Mesenchymal stem cell (in vitro differentiated cells and primary cell): ENCODE results near the gene SUMO2.

Source experiments
- DNase-seq: peaks from one replicate; pipeline ENCODE4 v3.0.0-alpha.2; 2013
- H2AFZ ChIP-seq: one replicate; pipeline ENCODE4 v1.6.1; 2013; ENCODE audit warnings: low read depth, mild to moderate bottlenecking, control low read depth, inconsistent platforms, low read length, moderate library complexity
- H2AK5ac ChIP-seq: 2 replicates; pipeline ENCODE4 v1.6.1; 2013; ENCODE audit warnings: low read length, moderate library complexity, mild to moderate bottlenecking, inconsistent platforms; ENCODE audit not compliant: severe bottlenecking
- H2BK120ac ChIP-seq: one replicate; pipeline ENCODE4 v1.6.1; 2013; ENCODE audit warnings: low read depth, mild to moderate bottlenecking, inconsistent platforms, low read length, moderate library complexity
- H2BK12ac ChIP-seq, 2 experiments: one replicate each; pipeline ENCODE4 v1.6.1; 2013; ENCODE audit warnings: inconsistent platforms in 2 of 2, low read length in 2 of 2, mild to moderate bottlenecking in 2 of 2, moderate library complexity in 2 of 2, control low read depth in 1 of 2
- H2BK15ac ChIP-seq: one replicate; pipeline ENCODE4 v1.6.1; 2013; ENCODE audit warnings: mild to moderate bottlenecking, low read depth, inconsistent platforms; ENCODE audit not compliant: poor library complexity, severe bottlenecking
- H2BK5ac ChIP-seq: 2 replicates; pipeline ENCODE4 v1.6.1; 2013; ENCODE audit warnings: low read depth, mild to moderate bottlenecking, low read length, control low read depth, inconsistent platforms; ENCODE audit not compliant: poor library complexity, severe bottlenecking
- H3K14ac ChIP-seq, 2 experiments: one replicate each; pipeline ENCODE4 v1.6.1; 2013; ENCODE audit warnings: inconsistent platforms in 2 of 2, low read length in 2 of 2, control low read depth in 1 of 2, mild to moderate bottlenecking in 1 of 2, moderate library complexity in 1 of 2
- H3K18ac ChIP-seq, 2 experiments: one replicate each; pipeline ENCODE4 v1.6.1; 2013; ENCODE audit warnings: inconsistent platforms in 2 of 2, low read length in 2 of 2, control low read depth in 1 of 2, low read depth in 1 of 2, mild to moderate bottlenecking in 1 of 2
- H3K23ac ChIP-seq, 2 experiments: one replicate each; pipeline ENCODE4 v1.6.1; 2013; ENCODE audit warnings: inconsistent platforms in 2 of 2, low read length in 2 of 2, mild to moderate bottlenecking in 2 of 2, moderate library complexity in 2 of 2, control low read depth in 1 of 2
- H3K27ac ChIP-seq: 2 replicates; pipeline ENCODE4 v1.5.1; 2013; ENCODE audit warnings: mild to moderate bottlenecking, moderate library complexity, low read length, control low read depth, inconsistent platforms; ENCODE audit not compliant: poor library complexity, severe bottlenecking
- H3K27me3 ChIP-seq, 2 experiments: 2 replicates each; pipeline versions ENCODE4 v1.6.1 to v1.7.0; 2013; ENCODE audit warnings: low read length in 2 of 2, mild to moderate bottlenecking in 2 of 2, moderate library complexity in 2 of 2, control low read depth in 1 of 2, inconsistent platforms in 1 of 2; ENCODE audit not compliant: control insufficient read depth in 1 of 2, insufficient read depth in 1 of 2
- H3K36me3 ChIP-seq, 2 experiments: 2 replicates each; pipeline versions ENCODE4 v1.6.1 to v1.7.0; 2013; ENCODE audit warnings: low read length in 2 of 2, control low read depth in 1 of 2, inconsistent platforms in 1 of 2, low read depth in 1 of 2, mild to moderate bottlenecking in 1 of 2; ENCODE audit not compliant: insufficient read depth in 2 of 2, control insufficient read depth in 1 of 2
- H3K4ac ChIP-seq, 2 experiments: one replicate each; pipeline ENCODE4 v1.6.1; 2013; ENCODE audit warnings: inconsistent platforms in 2 of 2, low read length in 2 of 2, mild to moderate bottlenecking in 2 of 2, moderate library complexity in 2 of 2, control low read depth in 1 of 2, low read depth in 1 of 2
- H3K4me1 ChIP-seq: 2 replicates; pipeline ENCODE4 v1.6.1; 2013; ENCODE audit warnings: low read depth, low read length, control low read depth; ENCODE audit not compliant: control insufficient read depth, insufficient read depth
- H3K4me2 ChIP-seq: 2 replicates; pipeline ENCODE4 v1.6.1; 2013; ENCODE audit warnings: low read length, mild to moderate bottlenecking, inconsistent platforms; ENCODE audit not compliant: poor library complexity, severe bottlenecking
- H3K4me3 ChIP-seq, 2 experiments: 2 replicates each; pipeline versions ENCODE4 v1.5.1 to v1.7.0; 2013; ENCODE audit warnings: low read length in 2 of 2, mild to moderate bottlenecking in 2 of 2, control low read depth in 1 of 2, low read depth in 1 of 2; ENCODE audit not compliant: insufficient read depth in 1 of 2
- H3K79me1 ChIP-seq: replicated peaks from 2 replicates; pipeline ENCODE4 v1.6.1; 2013; ENCODE audit warnings: mild to moderate bottlenecking, control low read depth, low read length, inconsistent platforms; ENCODE audit not compliant: poor library complexity, severe bottlenecking
- H3K9ac ChIP-seq: 2 replicates; pipeline ENCODE4 v1.7.0; 2013; ENCODE audit warnings: mild to moderate bottlenecking, low read length, moderate library complexity
- H3K9me3 ChIP-seq: 2 replicates; pipeline ENCODE4 v1.7.0; 2013; ENCODE audit warnings: mild to moderate bottlenecking, low read length; ENCODE audit not compliant: control insufficient read depth
- H4K8ac ChIP-seq: one replicate; pipeline ENCODE4 v1.6.1; 2013; ENCODE audit warnings: inconsistent platforms, mild to moderate bottlenecking, low read length, moderate library complexity
- H4K91ac ChIP-seq: one replicate; pipeline ENCODE4 v1.6.1; 2013; ENCODE audit warnings: mild to moderate bottlenecking, low read length, inconsistent platforms
- WGBS: methylation state at CpG from one replicate; pipeline ENCODE4 v1.1.7; 2013; ENCODE audit warnings: mixed read lengths; 5-methylcytosine and 5-hydroxymethylcytosine counted together

SUMO2 gene

DNA sequence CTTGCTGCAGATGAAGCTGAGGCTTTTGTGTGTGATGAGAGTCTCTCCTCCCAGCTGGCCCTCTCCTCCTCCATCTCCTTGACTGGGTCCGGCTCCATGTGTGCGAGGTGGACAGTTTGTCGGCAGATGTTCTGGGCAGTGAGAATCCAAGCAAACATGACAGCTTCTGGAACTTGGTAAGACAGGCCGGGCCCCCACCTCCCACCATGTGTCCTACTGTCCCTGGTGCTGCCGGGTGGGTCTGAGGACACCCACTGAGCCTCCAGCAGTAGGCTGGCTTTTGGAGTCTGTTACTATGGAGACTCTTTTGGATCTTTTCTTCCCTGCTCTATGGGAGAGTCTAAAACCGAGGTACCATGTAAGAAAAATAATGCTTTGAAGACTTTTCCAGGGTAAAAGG is 35.4 kb upstream of the SUMO2 start:
- Histone ChIP-seq H3K79me1 (peaks cover 28% of the 10 kb centered on the region), H2AFZ (no peak overlapping the region), H3K4me2 (no peak overlapping the region), H3K18ac (no peak overlapping the region), H3K4me1 (no peaks in the 10 kb centered on the region), H3K9ac (no peak overlapping the region), H2BK5ac (no peak overlapping the region), H2BK120ac (no peak overlapping the region), H3K14ac (no peak overlapping the region), H3K27ac (no peak overlapping the region), H3K4me3 (no peak overlapping the region), H3K9me3 (no peaks in the 10 kb centered on the region), H2BK15ac (no peak overlapping the region), H3K27me3 (no peaks in the 10 kb centered on the region), H2AK5ac (no peak overlapping the region), H4K91ac (no peak overlapping the region), H3K23ac (no peak overlapping the region), H2BK12ac (no peak overlapping the region), H4K8ac (no peak overlapping the region), H3K36me3 (peaks cover 48 to 74% of the 10 kb centered on the region in 2 experiments), H3K4ac (no peak overlapping the region)
- no peak for DNase-seq
- 97% methylated on average over 6 of the region's 6 CpGs for WGBS

DNA sequence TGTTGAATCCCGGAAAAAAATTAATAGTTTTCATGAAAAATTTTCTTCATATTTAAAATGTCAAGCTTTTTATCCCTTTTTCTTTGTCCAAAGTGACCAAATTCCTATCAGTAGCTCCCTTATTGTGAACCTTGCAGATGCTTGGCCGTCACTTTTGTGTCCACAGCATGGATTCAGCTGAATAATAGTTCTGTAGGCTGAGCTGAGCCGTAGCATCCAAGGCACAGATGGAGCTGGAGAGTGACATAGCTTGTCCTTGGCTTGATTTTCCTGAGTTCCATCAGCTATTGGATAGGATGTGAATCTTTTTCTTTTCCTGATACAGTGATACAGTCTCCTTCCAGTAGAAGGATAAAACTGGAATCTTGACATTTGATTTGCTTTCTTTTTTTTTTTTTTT is 26.3 kb upstream of the SUMO2 start:
- Histone ChIP-seq H3K9me3 (no peaks in the 10 kb centered on the region), H2BK120ac (no peak overlapping the region), H3K14ac (no peak overlapping the region), H3K4me2 (no peak overlapping the region), H2BK5ac (no peak overlapping the region), H2AK5ac (no peak overlapping the region), H2AFZ (no peak overlapping the region), H3K4me3 (no peak overlapping the region), H3K27me3 (no peaks in the 10 kb centered on the region), H3K27ac (no peak overlapping the region), H3K36me3 (peaks cover 26 to 45% of the 10 kb centered on the region in 2 experiments), H4K91ac (no peak overlapping the region), H3K79me1 (peaks cover 19% of the 10 kb centered on the region), H3K4me1 (peaks cover 8% of the 10 kb centered on the region), H3K4ac (no peak overlapping the region), H2BK12ac (no peak overlapping the region), H3K9ac (no peak overlapping the region), H2BK15ac (no peak overlapping the region), H3K23ac (no peak overlapping the region), H4K8ac (no peak overlapping the region), H3K18ac (no peak overlapping the region)
- WGBS: 96% methylated on average over 2 of the region's 3 CpGs
- no peak for DNase-seq

DNA sequence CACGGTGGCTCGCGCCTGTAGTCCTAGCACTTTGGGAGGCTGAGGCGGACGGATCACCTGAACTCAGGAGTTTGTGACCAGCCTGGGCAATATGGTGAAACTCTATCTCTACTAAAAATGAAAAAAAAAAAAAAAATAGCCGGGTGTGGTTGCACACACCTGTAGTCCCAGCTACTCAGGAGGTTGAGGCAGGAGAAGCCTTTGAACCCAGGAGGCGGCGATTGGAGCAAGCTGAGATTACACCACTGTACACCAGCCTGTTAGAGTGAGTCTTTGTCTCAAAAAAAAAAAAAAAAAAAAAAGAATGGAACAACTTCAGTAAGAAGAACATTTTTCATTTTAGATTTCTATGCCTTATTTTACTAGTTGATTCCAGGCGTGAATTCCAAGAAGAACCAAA is 25.4 kb upstream of the SUMO2 start:
- H2BK12ac ChIP-seq: no peak overlapping the region
- no peaks in the 10 kb centered on the region for H3K9me3 ChIP-seq
- H3K79me1 ChIP-seq: peaks cover 19% of the 10 kb centered on the region
- H2BK120ac ChIP-seq: no peak overlapping the region
- no peak overlapping the region for H3K18ac ChIP-seq
- no peak overlapping the region for H3K9ac ChIP-seq
- H2BK15ac ChIP-seq: no peak overlapping the region
- no peak overlapping the region for H3K27ac ChIP-seq
- H4K8ac ChIP-seq: no peak overlapping the region
- no peak for DNase-seq
- H4K91ac ChIP-seq: no peak overlapping the region
- H3K27me3 ChIP-seq: no peaks in the 10 kb centered on the region
- no peak overlapping the region for H3K23ac ChIP-seq
- no peak overlapping the region for H2BK5ac ChIP-seq
- H2AK5ac ChIP-seq: no peak overlapping the region
- no peak overlapping the region for H3K4me2 ChIP-seq
- no peak overlapping the region for H3K4me3 ChIP-seq
- peaks cover 20 to 38% of the 10 kb centered on the region in 2 experiments for H3K36me3 ChIP-seq
- peaks cover 8% of the 10 kb centered on the region for H3K4me1 ChIP-seq
- no peak overlapping the region for H2AFZ ChIP-seq
- 97% methylated on average over 3 of the region's 9 CpGs for WGBS
- no peak overlapping the region for H3K14ac ChIP-seq
- no peak overlapping the region for H3K4ac ChIP-seq

DNA sequence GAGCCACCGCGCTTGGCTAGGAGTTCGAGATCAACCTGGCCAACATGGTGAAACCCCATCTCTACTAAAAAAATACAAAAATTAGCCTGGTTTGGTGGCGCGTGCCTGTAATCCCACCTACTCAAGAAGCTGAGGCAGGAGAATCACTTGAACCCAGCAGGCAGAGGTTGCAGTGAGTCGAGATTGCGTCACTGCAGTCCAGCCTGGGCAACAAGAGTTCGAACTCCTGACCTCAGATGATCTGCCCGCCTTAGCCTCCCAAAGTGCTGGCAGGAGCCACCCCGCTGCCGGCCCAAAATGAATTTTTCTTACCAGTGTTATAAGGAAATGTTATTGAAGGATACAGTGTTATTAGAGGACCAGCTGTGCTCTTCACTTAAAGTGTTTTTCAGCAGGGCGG is 25.0 kb upstream of the SUMO2 start:
- Histone ChIP-seq H2AK5ac (no peak overlapping the region), H3K4me3 (no peak overlapping the region), H3K14ac (no peak overlapping the region), H2BK5ac (no peak overlapping the region), H3K4me1 (peaks cover 8% of the 10 kb centered on the region), H3K9ac (no peak overlapping the region), H3K18ac (no peak overlapping the region), H3K36me3 (peaks cover 16 to 34% of the 10 kb centered on the region in 2 experiments), H3K9me3 (no peaks in the 10 kb centered on the region), H3K27ac (no peak overlapping the region), H3K79me1 (peaks cover 17% of the 10 kb centered on the region), H2BK120ac (no peak overlapping the region), H2BK15ac (no peak overlapping the region), H3K23ac (no peak overlapping the region), H4K8ac (no peak overlapping the region), H3K4ac (no peak overlapping the region), H3K4me2 (no peak overlapping the region), H4K91ac (no peak overlapping the region), H3K27me3 (no peaks in the 10 kb centered on the region), H2AFZ (no peak overlapping the region), H2BK12ac (no peak overlapping the region)
- DNase-seq: no peak
- WGBS: 88% methylated on average over 12 of the region's 12 CpGs
